ENCODE data around the gene NPHS1.

- no peak for TF ChIP-seq POLR2A (IDR thresholded peaks at IDR 0.05)
- TF ChIP-seq, protein P1, sequence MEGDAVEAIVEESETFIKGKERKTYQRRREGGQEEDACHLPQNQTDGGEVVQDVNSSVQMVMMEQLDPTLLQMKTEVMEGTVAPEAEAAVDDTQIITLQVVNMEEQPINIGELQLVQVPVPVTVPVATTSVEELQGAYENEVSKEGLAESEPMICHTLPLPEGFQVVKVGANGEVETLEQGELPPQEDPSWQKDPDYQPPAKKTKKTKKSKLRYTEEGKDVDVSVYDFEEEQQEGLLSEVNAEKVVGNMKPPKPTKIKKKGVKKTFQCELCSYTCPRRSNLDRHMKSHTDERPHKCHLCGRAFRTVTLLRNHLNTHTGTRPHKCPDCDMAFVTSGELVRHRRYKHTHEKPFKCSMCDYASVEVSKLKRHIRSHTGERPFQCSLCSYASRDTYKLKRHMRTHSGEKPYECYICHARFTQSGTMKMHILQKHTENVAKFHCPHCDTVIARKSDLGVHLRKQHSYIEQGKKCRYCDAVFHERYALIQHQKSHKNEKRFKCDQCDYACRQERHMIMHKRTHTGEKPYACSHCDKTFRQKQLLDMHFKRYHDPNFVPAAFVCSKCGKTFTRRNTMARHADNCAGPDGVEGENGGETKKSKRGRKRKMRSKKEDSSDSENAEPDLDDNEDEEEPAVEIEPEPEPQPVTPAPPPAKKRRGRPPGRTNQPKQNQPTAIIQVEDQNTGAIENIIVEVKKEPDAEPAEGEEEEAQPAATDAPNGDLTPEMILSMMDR (IDR thresholded peaks at IDR 0.05): no peak
Observed at GRCh38 chr19:35843676-35844481, 8.4 kb downstream of the NPHS1 start.

Measured in uterus (tissue), 2 donors.